ENCODE measurements around the gene CRYBA4.

Gene CRYBA4

GRCh38 chr22:26619510-26619909 is 2.3 kb upstream of the CRYBA4 start:
- H3K4me2 ChIP-seq (ENCODE audit: insufficient read depth, low read length), result no peak overlapping the region

GRCh38 chr22:26620197-26620596 is 1.6 kb upstream of the CRYBA4 start:
- Histone ChIP-seq H2AFZ (ENCODE audit: low read depth, low read length) (no peak overlapping the region), H3K4me1 (ENCODE audit: insufficient read depth, low read length) (no peaks in the 10 kb centered on the region), H3K27ac (ENCODE audit: low read length) (no peak overlapping the region), H3K9me3 (ENCODE audit: insufficient read depth, low read length, severe bottlenecking) (no peaks in the 10 kb centered on the region), H3K9ac (ENCODE audit: low read depth, low read length) (no peak overlapping the region), H3K4me3 (ENCODE audit: low read depth in 1 of 2, low read length in 2 of 2) (no peak overlapping the region), H3K4me2 (ENCODE audit: insufficient read depth, low read length) (no peak overlapping the region), H3K79me2 (ENCODE audit: insufficient read depth, low read length) (no peaks in the 10 kb centered on the region), H3K36me3 (ENCODE audit: insufficient read depth, low read length) (no peaks in the 10 kb centered on the region), H3K27me3 (ENCODE audit: insufficient read depth, low read length, poor library complexity) (no peaks in the 10 kb centered on the region), H4K20me1 (ENCODE audit: insufficient read depth, low read length) (no peaks in the 10 kb centered on the region)
- no peak for ATAC-seq (ENCODE audit: insufficient read depth, low read depth)
- DNase-seq, result no peak
- no peak for TF ChIP-seq EZH2 (IDR thresholded peaks at IDR 0.05; ENCODE audit: borderline replicate concordance, low read depth, low read length, severe bottlenecking)
- TF ChIP-seq, protein P1, sequence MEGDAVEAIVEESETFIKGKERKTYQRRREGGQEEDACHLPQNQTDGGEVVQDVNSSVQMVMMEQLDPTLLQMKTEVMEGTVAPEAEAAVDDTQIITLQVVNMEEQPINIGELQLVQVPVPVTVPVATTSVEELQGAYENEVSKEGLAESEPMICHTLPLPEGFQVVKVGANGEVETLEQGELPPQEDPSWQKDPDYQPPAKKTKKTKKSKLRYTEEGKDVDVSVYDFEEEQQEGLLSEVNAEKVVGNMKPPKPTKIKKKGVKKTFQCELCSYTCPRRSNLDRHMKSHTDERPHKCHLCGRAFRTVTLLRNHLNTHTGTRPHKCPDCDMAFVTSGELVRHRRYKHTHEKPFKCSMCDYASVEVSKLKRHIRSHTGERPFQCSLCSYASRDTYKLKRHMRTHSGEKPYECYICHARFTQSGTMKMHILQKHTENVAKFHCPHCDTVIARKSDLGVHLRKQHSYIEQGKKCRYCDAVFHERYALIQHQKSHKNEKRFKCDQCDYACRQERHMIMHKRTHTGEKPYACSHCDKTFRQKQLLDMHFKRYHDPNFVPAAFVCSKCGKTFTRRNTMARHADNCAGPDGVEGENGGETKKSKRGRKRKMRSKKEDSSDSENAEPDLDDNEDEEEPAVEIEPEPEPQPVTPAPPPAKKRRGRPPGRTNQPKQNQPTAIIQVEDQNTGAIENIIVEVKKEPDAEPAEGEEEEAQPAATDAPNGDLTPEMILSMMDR (IDR thresholded peaks at IDR 0.05; ENCODE audit: borderline replicate concordance, extremely low read depth, low read length, poor library complexity, severe bottlenecking), result no peak

More at GRCh38 chr22:26619510-26619909, 2.3 kb upstream of the CRYBA4 start:
- Histone ChIP-seq H3K9ac (ENCODE audit: low read depth, low read length) (no peak overlapping the region), H3K4me3 (ENCODE audit: low read depth in 1 of 2, low read length in 2 of 2) (no peak overlapping the region), H3K36me3 (ENCODE audit: insufficient read depth, low read length) (no peaks in the 10 kb centered on the region), H3K4me1 (ENCODE audit: insufficient read depth, low read length) (no peaks in the 10 kb centered on the region), H3K27ac (ENCODE audit: low read length) (no peak overlapping the region), H3K79me2 (ENCODE audit: insufficient read depth, low read length) (no peaks in the 10 kb centered on the region), H4K20me1 (ENCODE audit: insufficient read depth, low read length) (no peaks in the 10 kb centered on the region), H3K27me3 (ENCODE audit: insufficient read depth, low read length, poor library complexity) (no peaks in the 10 kb centered on the region), H3K9me3 (ENCODE audit: insufficient read depth, low read length, severe bottlenecking) (no peaks in the 10 kb centered on the region), H2AFZ (ENCODE audit: low read depth, low read length) (no peak overlapping the region)
- no peak for TF ChIP-seq EZH2 (IDR thresholded peaks at IDR 0.05; ENCODE audit: borderline replicate concordance, low read depth, low read length, severe bottlenecking)
- TF ChIP-seq, protein P1 (IDR thresholded peaks at IDR 0.05; ENCODE audit: borderline replicate concordance, extremely low read depth, low read length, poor library complexity, severe bottlenecking), result no peak
- ATAC-seq (ENCODE audit: insufficient read depth, low read depth) (no peak), DNase-seq (no peak)

- Histone ChIP-seq H3K27ac (ENCODE audit: low read length) (no peak overlapping the region), H3K36me3 (ENCODE audit: insufficient read depth, low read length) (no peaks in the 10 kb centered on the region), H3K4me1 (ENCODE audit: insufficient read depth, low read length) (peaks cover 12% of the 10 kb centered on the region), H3K4me3 (ENCODE audit: low read depth in 1 of 2, low read length in 2 of 2) (no peak overlapping the region), H4K20me1 (ENCODE audit: insufficient read depth, low read length) (no peaks in the 10 kb centered on the region), H3K9ac (ENCODE audit: low read depth, low read length) (no peak overlapping the region), H3K9me3 (ENCODE audit: insufficient read depth, low read length, severe bottlenecking) (no peaks in the 10 kb centered on the region), H2AFZ (ENCODE audit: low read depth, low read length) (no peak overlapping the region), H3K27me3 (ENCODE audit: insufficient read depth, low read length, poor library complexity) (no peaks in the 10 kb centered on the region), H3K79me2 (ENCODE audit: insufficient read depth, low read length) (no peaks in the 10 kb centered on the region), H3K4me2 (ENCODE audit: insufficient read depth, low read length) (no peak overlapping the region)
- no peak for TF ChIP-seq EZH2 (IDR thresholded peaks at IDR 0.05; ENCODE audit: borderline replicate concordance, low read depth, low read length, severe bottlenecking)
- TF ChIP-seq, protein P1 (IDR thresholded peaks at IDR 0.05; ENCODE audit: borderline replicate concordance, extremely low read depth, low read length, poor library complexity, severe bottlenecking), result no peak
- DNase-seq, result no peak
- no peak for ATAC-seq (ENCODE audit: insufficient read depth, low read depth)
Observed at GRCh38 chr22:26623984-26624383, 2.2 kb downstream of the CRYBA4 start.

DNA sequence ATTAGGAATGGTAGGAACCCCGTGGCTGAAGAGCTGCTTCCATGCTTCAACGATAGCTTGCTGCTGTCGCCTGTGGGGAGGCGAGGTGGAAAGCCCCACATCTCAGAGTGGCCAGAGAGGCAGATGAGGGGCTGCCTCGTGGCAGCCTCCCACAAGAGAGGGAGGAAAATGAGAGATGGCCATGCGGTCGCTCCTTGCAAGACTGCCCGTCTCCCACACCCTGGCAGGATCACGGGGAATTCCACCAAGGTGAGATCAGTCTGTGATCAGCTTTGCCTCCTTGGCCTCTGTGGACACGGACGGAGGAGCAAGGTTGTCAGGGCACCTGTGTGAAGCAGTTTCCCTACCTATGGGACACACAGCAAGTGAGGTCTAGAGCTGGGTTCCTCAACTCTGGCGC is 3.0 kb downstream of the CRYBA4 start:
- Histone ChIP-seq H3K9me3 (ENCODE audit: insufficient read depth, low read length, severe bottlenecking) (no peaks in the 10 kb centered on the region), H3K79me2 (ENCODE audit: insufficient read depth, low read length) (no peaks in the 10 kb centered on the region), H3K4me3 (ENCODE audit: low read depth in 1 of 2, low read length in 2 of 2) (no peak overlapping the region), H3K27ac (ENCODE audit: low read length) (no peak overlapping the region), H4K20me1 (ENCODE audit: insufficient read depth, low read length) (no peaks in the 10 kb centered on the region), H3K4me2 (ENCODE audit: insufficient read depth, low read length) (no peak overlapping the region), H3K36me3 (ENCODE audit: insufficient read depth, low read length) (no peaks in the 10 kb centered on the region), H3K4me1 (ENCODE audit: insufficient read depth, low read length) (peaks cover 12% of the 10 kb centered on the region), H3K27me3 (ENCODE audit: insufficient read depth, low read length, poor library complexity) (no peaks in the 10 kb centered on the region), H2AFZ (ENCODE audit: low read depth, low read length) (no peak overlapping the region), H3K9ac (ENCODE audit: low read depth, low read length) (no peak overlapping the region)
- ATAC-seq (ENCODE audit: insufficient read depth, low read depth) (no peak), DNase-seq (no peak)
- TF ChIP-seq EZH2 (IDR thresholded peaks at IDR 0.05; ENCODE audit: borderline replicate concordance, low read depth, low read length, severe bottlenecking), result no peak
- TF ChIP-seq, protein P1 (IDR thresholded peaks at IDR 0.05; ENCODE audit: borderline replicate concordance, extremely low read depth, low read length, poor library complexity, severe bottlenecking), result no peak

Data from DND-41 (cell line).